Effector memory CD8-positive, alpha-beta T cell (primary cell): ENCODE data around the gene CXCL1.

Experiments used
- ATAC-seq: fragments of 150-1000 bp; cut with Tn5 transposase; replicated peaks from 2 replicates; pipeline ENCODE4 v1.10.0; 2021; ENCODE audit warnings: mild to moderate bottlenecking, moderate library complexity
- DNase-seq, 3 experiments: peaks; one replicate each; pipeline ENCODE4 v3.0.0; 2021
- H3K27ac Mint-ChIP-seq, 2 donors: one replicate each; pipeline ENCODE4 v1.8.0; 2022; ENCODE audit warnings: mild to moderate bottlenecking in 2 of 2, mixed read lengths in 2 of 2, moderate library complexity in 2 of 2
- H3K27me3 Mint-ChIP-seq, 2 donors: one replicate each; pipeline ENCODE4 v1.8.0; 2022; ENCODE audit warnings: mixed read lengths in 2 of 2
- H3K36me3 Mint-ChIP-seq: one replicate; pipeline ENCODE4 v1.8.0; 2022; ENCODE audit warnings: mild to moderate bottlenecking, moderate library complexity, mixed read lengths; ENCODE audit not compliant: insufficient read depth
- H3K4me1 Mint-ChIP-seq, 2 donors: one replicate each; pipeline ENCODE4 v1.8.0; 2022; ENCODE audit warnings: low read depth in 2 of 2, mixed read lengths in 2 of 2
- H3K4me3 Mint-ChIP-seq, 2 donors: one replicate each; pipeline ENCODE4 v1.8.0; 2022; ENCODE audit warnings: mild to moderate bottlenecking in 2 of 2, mixed read lengths in 2 of 2, moderate library complexity in 2 of 2
- H3K9me3 Mint-ChIP-seq, 2 donors: one replicate each; pipeline ENCODE4 v1.8.0; 2022; ENCODE audit warnings: mixed read lengths in 2 of 2

The CXCL1 gene

DNA sequence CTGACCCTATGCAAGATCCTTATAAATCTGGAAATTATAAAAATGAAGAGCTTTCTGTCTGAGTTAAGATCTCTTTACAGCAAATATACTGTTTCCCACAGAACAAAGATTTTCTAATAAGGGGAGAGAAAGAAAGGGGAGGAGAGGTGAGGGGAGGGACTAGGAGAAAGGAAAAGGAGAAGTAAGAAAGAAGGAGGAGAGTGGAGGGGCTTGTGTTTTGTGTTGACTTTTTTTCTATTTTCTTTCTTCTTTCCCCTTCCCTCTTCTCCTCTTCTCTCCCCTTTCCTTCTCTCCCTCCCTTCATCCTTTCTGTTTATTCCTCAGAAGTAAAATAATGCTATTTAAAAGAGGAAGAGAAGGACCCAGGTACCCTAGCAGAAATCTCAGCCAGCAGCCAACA is 26.5 kb upstream of the CXCL1 start:
- no peak for ATAC-seq
- H3K9me3 Mint-ChIP-seq: peaks cover 0 to 7% of the 10 kb centered on the region in 2 donors
- no peak overlapping the region for H3K4me3 Mint-ChIP-seq

GRCh38 chr4:73843369-73843768 is 25.8 kb upstream of the CXCL1 start:
- Mint-ChIP-seq H3K27me3 (no peaks in the 10 kb centered on the region), H3K36me3 (no peaks in the 10 kb centered on the region), H3K9me3 (peaks cover 0 to 7% of the 10 kb centered on the region in 2 donors), H3K4me3 (no peak overlapping the region), H3K27ac (no peak overlapping the region), H3K4me1 (no peaks in the 10 kb centered on the region)
- ATAC-seq (no peak), DNase-seq (no peak)

More for the DNA sequence above, 26.5 kb upstream of the CXCL1 start:
- Mint-ChIP-seq H3K4me1 (no peaks in the 10 kb centered on the region), H3K36me3 (no peaks in the 10 kb centered on the region), H3K27ac (no peak overlapping the region), H3K27me3 (no peaks in the 10 kb centered on the region)
- no peak for DNase-seq

- no peak overlapping the region for H3K4me3 Mint-ChIP-seq
- peaks cover 0 to 7% of the 10 kb centered on the region in 2 donors for H3K9me3 Mint-ChIP-seq
- no peaks in the 10 kb centered on the region for H3K4me1 Mint-ChIP-seq
- DNase-seq (no peak), ATAC-seq (no peak)
- no peak overlapping the region for H3K27ac Mint-ChIP-seq
- no peaks in the 10 kb centered on the region for H3K36me3 Mint-ChIP-seq
- no peaks in the 10 kb centered on the region for H3K27me3 Mint-ChIP-seq
Measured at GRCh38 chr4:73844345-73844744, 24.8 kb upstream of the CXCL1 start.

GRCh38 chr4:73844806-73845205 is 24.4 kb upstream of the CXCL1 start:
- Mint-ChIP-seq H3K27me3 (no peaks in the 10 kb centered on the region), H3K4me3 (no peak overlapping the region), H3K4me1 (no peaks in the 10 kb centered on the region), H3K27ac (no peak overlapping the region), H3K36me3 (no peaks in the 10 kb centered on the region), H3K9me3 (peaks cover 0 to 7% of the 10 kb centered on the region in 2 donors)
- DNase-seq: no peak
- ATAC-seq: no peak

DNA sequence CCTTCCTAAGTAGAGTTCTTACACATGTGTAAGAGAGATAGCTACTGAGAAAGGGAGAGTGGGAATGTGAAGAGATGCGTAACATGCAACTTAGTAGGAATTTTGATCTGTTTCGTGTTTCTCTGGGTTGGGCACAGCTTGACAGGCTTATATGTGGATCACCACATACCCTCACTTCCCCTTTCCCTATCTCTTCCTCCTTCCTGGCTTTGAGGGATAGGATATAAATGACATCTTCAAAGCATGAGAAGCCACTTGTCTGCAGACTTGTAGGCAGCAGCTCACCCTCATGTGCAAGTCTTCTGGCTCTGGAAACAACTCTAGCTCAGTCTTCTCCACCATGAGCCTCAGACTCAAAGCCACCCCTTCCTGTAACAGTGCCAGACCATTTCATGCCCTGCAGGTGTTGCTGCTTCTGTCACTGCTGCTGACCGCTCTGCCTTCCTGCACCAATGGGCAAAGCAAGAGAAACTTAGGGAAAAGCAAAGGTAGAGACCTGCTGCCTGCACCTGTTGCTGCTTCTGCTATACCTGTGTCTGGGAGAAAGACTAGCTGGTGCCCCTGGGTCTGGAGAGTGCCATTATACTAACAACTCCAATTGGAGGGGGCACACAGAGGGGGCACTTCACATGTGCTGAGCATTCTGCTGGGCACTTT is 21.5 kb upstream of the CXCL1 start:
- ATAC-seq (no peak), DNase-seq (no peak)
- Mint-ChIP-seq H3K4me1 (no peaks in the 10 kb centered on the region), H3K4me3 (no peak overlapping the region), H3K27ac (no peak overlapping the region), H3K36me3 (peaks cover 3% of the 10 kb centered on the region), H3K27me3 (no peaks in the 10 kb centered on the region), H3K9me3 (peaks cover 0 to 6% of the 10 kb centered on the region in 2 donors)

- H3K9me3 Mint-ChIP-seq: peaks cover 0 to 5% of the 10 kb centered on the region in 2 donors
- DNase-seq: no peak
- peaks cover 3% of the 10 kb centered on the region for H3K36me3 Mint-ChIP-seq
- no peak for ATAC-seq
- no peaks in the 10 kb centered on the region for H3K4me1 Mint-ChIP-seq
- no peak overlapping the region for H3K27ac Mint-ChIP-seq
- no peak overlapping the region for H3K4me3 Mint-ChIP-seq
- no peaks in the 10 kb centered on the region for H3K27me3 Mint-ChIP-seq
Measured at GRCh38 chr4:73848183-73848777, 20.9 kb upstream of the CXCL1 start.

DNA sequence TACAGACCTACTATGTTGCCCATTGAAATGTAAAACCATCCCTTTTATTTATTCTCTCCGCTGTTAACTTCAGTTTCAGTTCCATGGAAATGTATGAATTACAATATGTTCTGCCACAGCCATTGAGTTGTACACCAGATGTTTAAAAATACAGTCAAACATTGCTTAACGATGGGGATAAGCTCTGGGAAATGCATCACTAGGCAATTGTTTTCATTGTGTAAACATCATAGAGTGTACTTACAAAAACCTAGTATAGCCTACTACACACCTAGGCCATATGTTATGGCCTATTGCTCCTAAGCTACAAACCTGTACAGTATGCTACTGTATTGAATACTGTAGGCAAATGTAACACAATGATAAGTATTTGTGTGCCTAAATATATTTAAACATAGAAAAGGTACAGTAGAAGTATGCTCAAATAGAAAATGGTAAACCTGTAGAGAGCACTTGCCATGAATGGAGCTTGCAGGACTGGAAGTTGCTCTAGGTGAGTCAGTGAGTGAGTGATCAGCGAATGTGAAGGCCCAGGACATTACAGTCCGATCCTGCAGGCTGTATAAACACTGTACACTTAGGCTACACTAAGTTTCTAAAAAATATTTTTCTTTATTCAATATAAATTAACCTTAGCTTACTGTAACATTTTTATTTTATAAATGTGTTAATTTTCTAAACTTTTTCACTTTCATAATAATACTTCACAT is 18.8 kb upstream of the CXCL1 start:
- Mint-ChIP-seq H3K36me3 (peaks cover 3% of the 10 kb centered on the region), H3K4me3 (no peak overlapping the region), H3K9me3 (peaks cover 0 to 2% of the 10 kb centered on the region in 2 donors), H3K4me1 (no peaks in the 10 kb centered on the region), H3K27ac (no peak overlapping the region), H3K27me3 (peaks cover 0 to 6% of the 10 kb centered on the region in 2 donors)
- DNase-seq (no peak), ATAC-seq (no peak)

- Mint-ChIP-seq H3K27me3 (peaks cover 0 to 6% of the 10 kb centered on the region in 2 donors), H3K27ac (no peak overlapping the region), H3K36me3 (peaks cover 3% of the 10 kb centered on the region), H3K4me1 (no peaks in the 10 kb centered on the region), H3K4me3 (no peak overlapping the region), H3K9me3 (peaks cover 0 to 2% of the 10 kb centered on the region in 2 donors)
- DNase-seq: no peak
- no peak for ATAC-seq
Measured at GRCh38 chr4:73851293-73851692, 17.9 kb upstream of the CXCL1 start.

GRCh38 chr4:73852771-73853170 is 16.4 kb upstream of the CXCL1 start:
- H3K4me1 Mint-ChIP-seq: no peaks in the 10 kb centered on the region
- no peak for DNase-seq
- no peak overlapping the region for H3K27ac Mint-ChIP-seq
- H3K27me3 Mint-ChIP-seq: peaks cover 0 to 6% of the 10 kb centered on the region in 2 donors
- no peaks in the 10 kb centered on the region for H3K9me3 Mint-ChIP-seq
- no peak for ATAC-seq
- no peak overlapping the region for H3K4me3 Mint-ChIP-seq
- peaks cover 3% of the 10 kb centered on the region for H3K36me3 Mint-ChIP-seq

- H3K36me3 Mint-ChIP-seq: peaks cover 3% of the 10 kb centered on the region
- DNase-seq: no peak
- ATAC-seq: no peak
Measured at GRCh38 chr4:73853246-73853704, 15.9 kb upstream of the CXCL1 start, which contains the start of gene PF4V1. Gene PF4V1 (plus strand): TSS chr4:73853296. CDS start chr4:73853363, 67 bp downstream.

DNA sequence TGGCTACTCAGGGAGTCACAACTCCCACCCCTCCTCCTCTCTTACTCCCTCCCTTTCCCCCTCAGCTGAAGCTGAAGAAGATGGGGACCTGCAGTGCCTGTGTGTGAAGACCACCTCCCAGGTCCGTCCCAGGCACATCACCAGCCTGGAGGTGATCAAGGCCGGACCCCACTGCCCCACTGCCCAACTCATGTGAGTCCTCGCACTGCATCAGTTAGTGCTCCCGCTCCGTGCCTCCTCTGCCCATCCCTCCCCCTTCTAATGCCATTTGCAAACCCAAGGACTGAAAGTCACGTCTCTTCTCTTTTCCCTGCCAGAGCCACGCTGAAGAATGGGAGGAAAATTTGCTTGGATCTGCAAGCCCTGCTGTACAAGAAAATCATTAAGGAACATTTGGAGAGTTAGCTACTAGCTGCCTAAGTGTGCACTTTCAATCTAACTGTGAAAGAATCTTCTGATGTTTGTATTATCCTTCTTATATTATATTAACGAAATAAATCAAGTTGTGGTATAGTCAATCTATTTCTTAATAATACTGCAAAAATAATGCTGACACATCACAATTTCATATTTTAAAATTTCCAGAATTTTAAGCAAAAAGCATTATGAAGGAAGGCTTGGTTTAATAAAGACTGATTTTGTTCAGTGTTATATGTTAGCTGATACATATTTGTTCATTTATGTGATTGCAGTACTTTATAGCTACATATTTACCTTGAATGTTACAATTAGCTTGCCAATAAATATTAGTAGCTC is 15.3 kb upstream of the CXCL1 start:
- no peak for DNase-seq
- Mint-ChIP-seq H3K36me3 (peaks cover 3% of the 10 kb centered on the region), H3K27me3 (peaks cover 0 to 6% of the 10 kb centered on the region in 2 donors), H3K27ac (no peak overlapping the region), H3K4me3 (no peak overlapping the region), H3K4me1 (no peaks in the 10 kb centered on the region), H3K9me3 (no peaks in the 10 kb centered on the region)
- no peak for ATAC-seq

More at GRCh38 chr4:73853246-73853704, 15.9 kb upstream of the CXCL1 start, which contains the start of gene PF4V1:
- Mint-ChIP-seq H3K4me1 (no peaks in the 10 kb centered on the region), H3K9me3 (no peaks in the 10 kb centered on the region), H3K27ac (no peak within 1 kb of the TSS), H3K27me3 (peaks cover 0 to 6% of the 10 kb centered on the region in 2 donors), H3K4me3 (no peak within 1 kb of the TSS)

- H3K36me3 Mint-ChIP-seq: peaks cover 3% of the 10 kb centered on the region
- ATAC-seq (no peak), DNase-seq (no peak)
- H3K4me1 Mint-ChIP-seq: no peaks in the 10 kb centered on the region
- H3K9me3 Mint-ChIP-seq: no peaks in the 10 kb centered on the region
- no peak overlapping the region for H3K4me3 Mint-ChIP-seq
- no peak overlapping the region for H3K27ac Mint-ChIP-seq
- peaks cover 0 to 6% of the 10 kb centered on the region in 2 donors for H3K27me3 Mint-ChIP-seq
Measured at GRCh38 chr4:73855406-73855805, 13.8 kb upstream of the CXCL1 start.

GRCh38 chr4:73856518-73856917 is 12.7 kb upstream of the CXCL1 start:
- no peaks in the 10 kb centered on the region for H3K9me3 Mint-ChIP-seq
- no peak overlapping the region for H3K4me3 Mint-ChIP-seq
- H3K36me3 Mint-ChIP-seq: peaks cover 3% of the 10 kb centered on the region
- DNase-seq (no peak), ATAC-seq (no peak)
- no peak overlapping the region for H3K27ac Mint-ChIP-seq
- H3K27me3 Mint-ChIP-seq: peaks cover 0 to 6% of the 10 kb centered on the region in 2 donors
- H3K4me1 Mint-ChIP-seq: no peaks in the 10 kb centered on the region
